Measurements from ENCODE around the gene NSMCE1.

Gene NSMCE1

DNA sequence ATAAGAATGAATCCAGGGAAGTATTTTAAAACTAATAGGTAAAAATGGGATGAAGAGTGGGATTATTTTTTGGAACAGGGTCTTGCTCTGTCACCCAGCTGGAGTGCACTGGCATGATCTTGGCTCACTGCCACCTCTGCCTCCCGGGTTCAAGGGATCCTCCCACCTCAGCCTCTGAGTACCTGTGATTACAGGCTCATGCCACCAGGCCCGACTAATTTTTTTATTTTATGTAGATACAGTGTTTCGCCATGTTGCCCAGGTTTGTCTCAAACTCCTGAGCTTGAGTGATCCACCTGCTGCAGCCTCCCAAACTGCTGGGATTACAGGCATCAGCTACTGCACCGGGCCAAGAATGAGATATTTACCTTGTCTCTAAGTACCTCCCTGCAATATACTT lies 22.1 kb downstream of the NSMCE1 start:
- Histone ChIP-seq H3F3A (ENCODE audit: insufficient read depth, low read length) (no peaks in the 10 kb centered on the region), H3K27me3 (ENCODE audit: insufficient read depth, low read length) (no peaks in the 10 kb centered on the region), H4K20me1 (ENCODE audit: insufficient read depth, low read length) (no peaks in the 10 kb centered on the region), H3K9me2 (ENCODE audit: low read depth, low read length) (no peaks in the 10 kb centered on the region), H3K4me1 (ENCODE audit: insufficient read depth, low read length, severe bottlenecking) (peaks cover 33% of the 10 kb centered on the region), H3K4me3 (ENCODE audit: low read depth, low read length, poor library complexity, severe bottlenecking) (no peak overlapping the region), H3K4me2 (ENCODE audit: low read length) (no peak overlapping the region), H3K9me3 (ENCODE audit: low read length) (no peaks in the 10 kb centered on the region), H3K36me3 (ENCODE audit: insufficient read depth, low read length) (peaks cover 15% of the 10 kb centered on the region), H3K79me2 (ENCODE audit: insufficient read depth, low read length) (no peaks in the 10 kb centered on the region), H3K9ac (ENCODE audit: low read length) (no peak overlapping the region), H2AFZ (ENCODE audit: low read length) (no peak overlapping the region), H3K27ac (ENCODE audit: low read depth, low read length, poor library complexity, severe bottlenecking) (no peak overlapping the region)
- TF ChIP-seq EZH2 (IDR thresholded peaks at IDR 0.05; ENCODE audit: borderline replicate concordance, low read length) = no peak
- TF ChIP-seq, protein P1, sequence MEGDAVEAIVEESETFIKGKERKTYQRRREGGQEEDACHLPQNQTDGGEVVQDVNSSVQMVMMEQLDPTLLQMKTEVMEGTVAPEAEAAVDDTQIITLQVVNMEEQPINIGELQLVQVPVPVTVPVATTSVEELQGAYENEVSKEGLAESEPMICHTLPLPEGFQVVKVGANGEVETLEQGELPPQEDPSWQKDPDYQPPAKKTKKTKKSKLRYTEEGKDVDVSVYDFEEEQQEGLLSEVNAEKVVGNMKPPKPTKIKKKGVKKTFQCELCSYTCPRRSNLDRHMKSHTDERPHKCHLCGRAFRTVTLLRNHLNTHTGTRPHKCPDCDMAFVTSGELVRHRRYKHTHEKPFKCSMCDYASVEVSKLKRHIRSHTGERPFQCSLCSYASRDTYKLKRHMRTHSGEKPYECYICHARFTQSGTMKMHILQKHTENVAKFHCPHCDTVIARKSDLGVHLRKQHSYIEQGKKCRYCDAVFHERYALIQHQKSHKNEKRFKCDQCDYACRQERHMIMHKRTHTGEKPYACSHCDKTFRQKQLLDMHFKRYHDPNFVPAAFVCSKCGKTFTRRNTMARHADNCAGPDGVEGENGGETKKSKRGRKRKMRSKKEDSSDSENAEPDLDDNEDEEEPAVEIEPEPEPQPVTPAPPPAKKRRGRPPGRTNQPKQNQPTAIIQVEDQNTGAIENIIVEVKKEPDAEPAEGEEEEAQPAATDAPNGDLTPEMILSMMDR (IDR thresholded peaks at IDR 0.05; ENCODE audit: low read length) = no peak

DNA sequence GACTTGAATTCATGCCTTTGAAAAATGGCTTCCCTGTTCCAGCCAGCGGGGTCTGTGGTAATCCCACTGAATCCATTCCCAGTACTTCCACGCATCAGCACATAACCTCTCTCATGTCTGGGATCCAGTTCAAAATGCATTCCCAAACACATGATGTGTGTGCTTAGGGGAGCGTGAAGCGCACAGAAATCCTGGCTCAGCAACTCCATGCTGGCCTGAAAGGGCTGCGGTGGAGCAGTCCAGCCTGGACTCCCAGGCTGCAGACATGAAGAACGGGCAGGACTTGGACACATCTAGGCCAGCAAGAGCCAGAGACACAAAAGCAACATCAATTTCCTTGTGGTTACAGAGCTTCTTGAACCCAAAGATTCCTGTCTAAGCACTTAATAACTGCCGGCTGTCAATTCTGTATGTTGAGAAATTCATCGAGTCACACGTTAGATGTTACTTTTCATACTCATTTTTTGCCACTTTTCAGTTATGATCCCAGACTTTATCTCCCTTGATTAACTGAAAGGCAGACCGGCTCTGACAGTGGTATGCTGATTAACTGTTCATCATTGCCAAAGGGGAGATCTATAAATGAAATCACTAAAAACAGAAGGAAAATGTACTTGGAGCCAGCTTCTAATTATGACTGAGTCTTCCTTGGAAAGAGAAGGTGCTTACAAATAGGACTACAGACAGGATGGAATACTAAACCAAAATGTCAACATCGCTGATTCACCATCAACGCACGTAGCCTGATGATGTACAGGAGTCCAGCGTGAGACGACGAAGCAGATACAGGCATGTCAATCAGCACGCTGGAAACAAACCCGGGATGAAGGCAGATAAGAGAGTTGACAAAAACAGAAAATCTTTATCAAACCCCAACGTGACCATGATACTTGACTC lies 23.0 kb downstream of the NSMCE1 start:
- H3K27ac ChIP-seq (ENCODE audit: low read depth, low read length, poor library complexity, severe bottlenecking) = no peak overlapping the region
- no peaks in the 10 kb centered on the region for H4K20me1 ChIP-seq (ENCODE audit: insufficient read depth, low read length)
- no peaks in the 10 kb centered on the region for H3K9me3 ChIP-seq (ENCODE audit: low read length)
- H3K4me1 ChIP-seq (ENCODE audit: insufficient read depth, low read length, severe bottlenecking) = peaks cover 35% of the 10 kb centered on the region
- no peaks in the 10 kb centered on the region for H3K79me2 ChIP-seq (ENCODE audit: insufficient read depth, low read length)
- H3K36me3 ChIP-seq (ENCODE audit: insufficient read depth, low read length) = peaks cover 12% of the 10 kb centered on the region
- no peaks in the 10 kb centered on the region for H3K27me3 ChIP-seq (ENCODE audit: insufficient read depth, low read length)
- H3K4me3 ChIP-seq (ENCODE audit: low read depth, low read length, poor library complexity, severe bottlenecking) = no peak overlapping the region
- H3K9ac ChIP-seq (ENCODE audit: low read length) = no peak overlapping the region
- H3F3A ChIP-seq (ENCODE audit: insufficient read depth, low read length) = no peaks in the 10 kb centered on the region
- TF ChIP-seq EZH2 (IDR thresholded peaks at IDR 0.05; ENCODE audit: borderline replicate concordance, low read length) = no peak
- TF ChIP-seq, protein P1 (IDR thresholded peaks at IDR 0.05; ENCODE audit: low read length) = no peak
- no peak overlapping the region for H2AFZ ChIP-seq (ENCODE audit: low read length)
- H3K4me2 ChIP-seq (ENCODE audit: low read length) = no peak overlapping the region
- H3K9me2 ChIP-seq (ENCODE audit: low read depth, low read length) = no peaks in the 10 kb centered on the region

DNA sequence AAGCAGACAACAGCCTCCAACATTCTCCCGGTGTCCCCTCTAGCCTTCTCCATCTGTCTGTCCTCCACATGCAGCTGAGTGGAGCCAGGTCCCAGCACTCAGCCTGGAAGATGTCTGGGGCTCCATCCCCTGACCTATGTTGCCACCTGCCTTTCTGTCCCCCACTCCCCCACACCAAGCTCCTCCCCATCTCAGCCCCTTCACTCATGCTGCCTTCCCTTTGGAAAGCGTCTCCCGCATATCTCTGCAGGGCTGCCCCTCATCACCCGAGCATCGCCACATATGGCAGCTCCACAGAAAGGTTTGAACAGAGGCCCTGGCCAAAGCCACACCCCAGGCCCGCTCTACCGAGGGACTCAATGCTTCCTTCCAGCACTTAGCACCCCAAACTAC lies 24.2 kb downstream of the NSMCE1 start:
- Histone ChIP-seq H4K20me1 (ENCODE audit: insufficient read depth, low read length) (no peaks in the 10 kb centered on the region), H3K27ac (ENCODE audit: low read depth, low read length, poor library complexity, severe bottlenecking) (no peak overlapping the region), H3K27me3 (ENCODE audit: insufficient read depth, low read length) (no peaks in the 10 kb centered on the region), H3K4me2 (ENCODE audit: low read length) (no peak overlapping the region), H3K9ac (ENCODE audit: low read length) (no peak overlapping the region), H3F3A (ENCODE audit: insufficient read depth, low read length) (no peaks in the 10 kb centered on the region), H3K9me3 (ENCODE audit: low read length) (no peaks in the 10 kb centered on the region), H3K9me2 (ENCODE audit: low read depth, low read length) (no peaks in the 10 kb centered on the region), H3K4me1 (ENCODE audit: insufficient read depth, low read length, severe bottlenecking) (peaks cover 35% of the 10 kb centered on the region), H3K4me3 (ENCODE audit: low read depth, low read length, poor library complexity, severe bottlenecking) (no peak overlapping the region), H3K79me2 (ENCODE audit: insufficient read depth, low read length) (no peaks in the 10 kb centered on the region), H3K36me3 (ENCODE audit: insufficient read depth, low read length) (peaks cover 12% of the 10 kb centered on the region), H2AFZ (ENCODE audit: low read length) (no peak overlapping the region)
- TF ChIP-seq EZH2 (IDR thresholded peaks at IDR 0.05; ENCODE audit: borderline replicate concordance, low read length) = no peak
- TF ChIP-seq, protein P1 (IDR thresholded peaks at IDR 0.05; ENCODE audit: low read length) = no peak

All from OCI-LY1 (cell line).